Right cardiac atrium (tissue), 5 donors: ENCODE measurements around the gene NLN. TPM values are rescaled to one million over a fixed set of nuclear protein-coding genes. Genes with fewer than 3 reads are reported as not detected.
A peak's percentile ranks its signal among the peaks of the same experiment; 100 is the strongest.
"Not testable (repeated sequence)": the region's sequence is repeated elsewhere in the genome, so short reads cannot be mapped to it uniquely, and the experiment has no call there.

Experiments
- ATAC-seq, 2 donors: fragments of 200-7000 bp; cut with Tn5 transposase; one replicate each; pipeline versions ENCODE4 v1.8.0 to v1.9.1; 2020; ENCODE audit warnings: moderate library complexity in 2 of 2, mild to moderate bottlenecking in 1 of 2
- DNase-seq, 3 donors: peaks; one replicate each; pipeline ENCODE4 v3.0.0-alpha.2; 2020
- H3K27ac ChIP-seq: one replicate; pipeline ENCODE4 v1.5.1; 2013; ENCODE audit warnings: mild to moderate bottlenecking, low read length, control low read depth, moderate library complexity
- H3K27me3 ChIP-seq: one replicate; pipeline ENCODE4 v1.6.1; 2013; ENCODE audit not compliant: control insufficient read depth, insufficient read depth
- H3K4me1 ChIP-seq: one replicate; pipeline ENCODE4 v1.6.1; 2013; ENCODE audit warnings: low read length; ENCODE audit not compliant: control insufficient read depth, insufficient read depth
- H3K4me3 ChIP-seq: one replicate; pipeline ENCODE4 v1.5.1; 2013; ENCODE audit warnings: low read length, control low read depth
- H3K9me3 ChIP-seq: one replicate; pipeline ENCODE4 v1.6.1; 2013; ENCODE audit warnings: low read length; ENCODE audit not compliant: control insufficient read depth
- WGBS: extraction: QIAGEN DNeasy Blood & Tissue Kit; methylation state at CpG from one replicate; pipeline ENCODE4 v1.1.7; 2013; 5-methylcytosine and 5-hydroxymethylcytosine counted together
- intact Hi-C, 4 donors: fragments of 100-400 bp; cut with DNase I; formaldehyde crosslinking; loops; one replicate each; pipeline versions ENCODE4 v1.11.0 to v1.14.0; 2022 to 2023
- polyA plus RNA-seq: library from polyadenylated mRNA; stranded (reverse); fragments of 200-250 nt; gene quantifications from one replicate; pipeline ENCODE4 v1.2.3, GENCODE V29; 2013
- total RNA-seq, 4 donors: library from RNA; stranded (reverse); fragmentation: NEBNext Ultra II Directional; extraction: Animal tissue kit (Norgen Biotek cat#: 25700); gene quantifications; one replicate each; pipeline ENCODE4 v1.2.1, GENCODE V29; 2021
- donor health status: healthy with polysubstance abuse.
- donor health status: DM: no; HTN: yes; CAD: no.
- donor health status: DM: no; HTN: no; CAD: no.
- donor health status: DM: no; HTN: yes; CAD: no; lungs with severe emphysema.
- donor health status: DM: yes; HTN: yes; CAD: no.

The NLN gene
- total and polyA plus RNA-seq, 5 donors: 2.3 to 11.9 (median 11.1) TPM

- no peak overlapping the region for H3K27ac ChIP-seq
- no peaks in the 10 kb centered on the region for H3K9me3 ChIP-seq
- DNase-seq (no peak), ATAC-seq (no peak)
- H3K27me3 ChIP-seq: no peaks in the 10 kb centered on the region
- H3K4me3 ChIP-seq: no peak overlapping the region
- no peaks in the 10 kb centered on the region for H3K4me1 ChIP-seq
- intact Hi-C loops: no loop called here
Measured at GRCh38 chr5:65774346-65774745, 52.3 kb downstream of the NLN start.

- H3K4me1 ChIP-seq: no peaks in the 10 kb centered on the region
- no peaks in the 10 kb centered on the region for H3K9me3 ChIP-seq
- H3K27ac ChIP-seq: peak overlapping the region; percentile 36
- intact Hi-C loops: no loop called here
- WGBS: 77% methylated on average over 2 of the region's 2 CpGs
- DNase-seq (peak in 1 of 3 donors; percentile 22), ATAC-seq (peak; percentile 52 to 65)
- no peak overlapping the region for H3K4me3 ChIP-seq
- no peaks in the 10 kb centered on the region for H3K27me3 ChIP-seq
Measured at GRCh38 chr5:65775476-65775875, 53.5 kb downstream of the NLN start.

- DNase-seq (no peak), ATAC-seq (no peak)
- 83% methylated on average over 3 of the region's 3 CpGs for WGBS
- no peak overlapping the region for H3K27ac ChIP-seq
- no peaks in the 10 kb centered on the region for H3K9me3 ChIP-seq
- intact Hi-C loops: no loop called here
- H3K27me3 ChIP-seq: no peaks in the 10 kb centered on the region
- H3K4me3 ChIP-seq: no peak overlapping the region
- no peaks in the 10 kb centered on the region for H3K4me1 ChIP-seq
Measured at GRCh38 chr5:65776441-65777141, 54.6 kb downstream of the NLN start.

GRCh38 chr5:65778126-65778525, 56.1 kb downstream of the NLN start:
- WGBS: 39% methylated on average over 1 of the region's 1 CpG

GRCh38 chr5:65779643-65780042, 57.6 kb downstream of the NLN start:
- no peak for DNase-seq
- H3K27ac ChIP-seq: no peak overlapping the region
- no peak for ATAC-seq
- H3K4me3 ChIP-seq: no peak overlapping the region
- no peaks in the 10 kb centered on the region for H3K4me1 ChIP-seq
- intact Hi-C loops: loop anchor here in 1 of 4 donors (10.0 kb wide), 1 partner anchor 145 kb away; the partner anchor contains the start of gene ERBIN
- H3K27me3 ChIP-seq: no peaks in the 10 kb centered on the region
- H3K9me3 ChIP-seq: no peaks in the 10 kb centered on the region
- 66% methylated on average over 1 of the region's 1 CpG for WGBS

More at GRCh38 chr5:65778126-65778525, 56.1 kb downstream of the NLN start:
- Histone ChIP-seq H3K27me3 (no peaks in the 10 kb centered on the region), H3K9me3 (no peaks in the 10 kb centered on the region), H3K4me1 (no peaks in the 10 kb centered on the region), H3K4me3 (no peak overlapping the region), H3K27ac (no peak overlapping the region)
- ATAC-seq: no peak
- intact Hi-C loops: no loop called here
- no peak for DNase-seq

- H3K4me1 ChIP-seq, H3K4me3 ChIP-seq, H3K27me3 ChIP-seq, H3K9me3 ChIP-seq, ATAC-seq, DNase-seq, H3K27ac ChIP-seq: not testable (repeated sequence)
- WGBS: 93% methylated on average over 2 of the region's 2 CpGs
- intact Hi-C loops: loop anchor here in 1 of 4 donors (10.0 kb wide), 1 partner anchor 137 kb away; the partner anchor contains the start of gene ERBIN
Measured at GRCh38 chr5:65788296-65788695, 66.3 kb downstream of the NLN start.

- H3K27me3 ChIP-seq: no peaks in the 10 kb centered on the region
- no peak overlapping the region for H3K4me3 ChIP-seq
- no peaks in the 10 kb centered on the region for H3K4me1 ChIP-seq
- H3K27ac ChIP-seq: no peak overlapping the region
- intact Hi-C loops: no loop called here
- H3K9me3 ChIP-seq: no peaks in the 10 kb centered on the region
- 69% methylated on average over 6 of the region's 6 CpGs for WGBS
- ATAC-seq (no peak), DNase-seq (no peak)
Measured at GRCh38 chr5:65790371-65791163, 68.6 kb downstream of the NLN start.

GRCh38 chr5:65791712-65792673, 70.0 kb downstream of the NLN start:
- Histone ChIP-seq H3K27me3 (no peaks in the 10 kb centered on the region), H3K4me3 (no peak overlapping the region), H3K9me3 (no peaks in the 10 kb centered on the region), H3K4me1 (no peaks in the 10 kb centered on the region), H3K27ac (no peak overlapping the region)
- WGBS: 83% methylated on average over 17 of the region's 17 CpGs
- intact Hi-C loops: no loop called here
- DNase-seq (no peak), ATAC-seq (no peak)

- DNase-seq (no peak), ATAC-seq (no peak)
- Histone ChIP-seq H3K27ac (no peak overlapping the region), H3K4me3 (no peak overlapping the region), H3K4me1 (no peaks in the 10 kb centered on the region), H3K9me3 (no peaks in the 10 kb centered on the region), H3K27me3 (no peaks in the 10 kb centered on the region)
- intact Hi-C loops: no loop called here
- WGBS: 91% methylated on average over 1 of the region's 1 CpG
Measured at GRCh38 chr5:65796269-65796668, 74.3 kb downstream of the NLN start.

GRCh38 chr5:65796751-65797316, 74.8 kb downstream of the NLN start:
- Histone ChIP-seq H3K4me3 (no peak overlapping the region), H3K27ac (no peak overlapping the region), H3K9me3 (no peaks in the 10 kb centered on the region), H3K4me1 (no peaks in the 10 kb centered on the region), H3K27me3 (no peaks in the 10 kb centered on the region)
- intact Hi-C loops: no loop called here
- no peak for ATAC-seq
- no peak for DNase-seq
- WGBS: 94% methylated on average over 8 of the region's 8 CpGs
